GM18507 (cell line): ENCODE results near the gene AFTPH.

Experiments
- DNase-seq: peaks from one replicate; pipeline ENCODE4 v3.0.0; 2011; ENCODE audit warnings: low read depth; ENCODE audit not compliant: insufficient read length; ENCODE audit errors: extremely low spot score
- FAIRE-seq: peaks from 2 replicates; lab custom pipeline; 2011; peaks lifted over from hg19 to GRCh38; lab: Jason Lieb, UNC

AFTPH gene

DNA sequence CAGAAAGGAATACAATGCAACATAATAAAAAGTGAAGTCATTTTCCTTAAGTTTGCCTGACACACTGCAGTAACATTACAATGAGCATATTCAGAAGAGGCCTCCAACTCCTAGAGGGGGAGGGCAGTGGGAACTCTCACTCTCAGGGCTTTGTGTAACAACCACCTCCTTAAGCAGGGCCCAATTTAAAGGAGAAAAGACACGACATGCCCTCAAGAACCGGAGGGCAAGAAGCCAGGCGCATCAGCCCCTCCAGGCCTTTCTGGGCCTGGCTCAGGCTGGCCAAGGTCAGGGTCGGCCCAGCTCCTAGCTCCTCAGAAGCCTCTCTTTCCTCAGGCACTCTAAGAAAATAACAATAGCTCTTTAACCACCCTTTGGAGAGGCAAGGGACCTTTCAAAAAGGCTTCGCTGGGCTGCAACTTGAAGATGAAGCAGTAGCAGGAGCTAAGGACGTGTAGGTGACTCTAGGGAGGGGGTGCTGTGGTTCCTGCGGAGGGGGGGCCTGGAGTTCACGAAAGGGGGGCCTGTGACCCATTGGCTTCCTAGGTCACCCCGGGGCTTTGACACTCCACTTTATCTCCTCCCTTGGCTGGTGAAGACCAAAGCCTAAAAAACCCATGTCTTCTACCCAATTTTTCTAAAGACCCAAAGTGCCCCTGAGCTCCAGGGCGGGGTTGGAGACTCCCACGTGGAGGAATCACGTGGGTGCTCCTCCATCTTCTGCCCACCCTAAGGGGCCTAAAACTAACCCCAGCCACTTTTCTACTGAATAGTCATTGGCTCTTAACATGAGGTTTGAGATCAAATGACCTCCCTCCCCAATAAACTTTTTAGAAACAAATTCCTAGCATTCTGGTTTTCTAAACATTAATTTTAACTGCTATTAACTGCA, 116.3 kb downstream of the AFTPH start:
- DNase-seq (no peak), FAIRE-seq (no peak)

DNA sequence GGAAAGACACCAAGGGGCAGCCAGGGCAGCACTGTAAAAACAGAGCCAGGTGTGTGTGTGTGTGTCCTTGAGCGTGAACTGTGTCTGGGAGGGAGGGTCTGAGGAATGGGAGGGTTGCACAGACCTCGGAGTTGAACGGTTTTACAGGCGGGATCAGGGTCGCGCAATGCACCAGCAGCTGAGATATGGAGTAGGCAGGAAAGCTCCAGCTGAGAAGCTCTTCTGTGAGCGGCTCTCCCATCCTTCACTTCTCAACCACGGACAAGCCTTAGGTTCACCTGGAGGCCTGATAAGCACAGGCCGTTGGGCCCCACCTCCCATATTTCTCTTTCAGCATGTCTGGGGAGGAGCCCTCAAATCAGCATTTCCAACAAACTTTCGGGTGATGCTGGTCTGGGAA, 117.5 kb downstream of the AFTPH start:
- FAIRE-seq: no peak
- DNase-seq: no peak
